ENCODE measurements around the gene TMEM151A. TPM values are rescaled to one million over a fixed set of nuclear protein-coding genes. Genes with fewer than 3 reads are reported as not detected.
A peak's percentile ranks its signal among the peaks of the same experiment; 100 is the strongest.

TMEM151A gene
- total RNA-seq, 2 donors from 2014 or later = 0.27 TPM; not detected in 1

DNA sequence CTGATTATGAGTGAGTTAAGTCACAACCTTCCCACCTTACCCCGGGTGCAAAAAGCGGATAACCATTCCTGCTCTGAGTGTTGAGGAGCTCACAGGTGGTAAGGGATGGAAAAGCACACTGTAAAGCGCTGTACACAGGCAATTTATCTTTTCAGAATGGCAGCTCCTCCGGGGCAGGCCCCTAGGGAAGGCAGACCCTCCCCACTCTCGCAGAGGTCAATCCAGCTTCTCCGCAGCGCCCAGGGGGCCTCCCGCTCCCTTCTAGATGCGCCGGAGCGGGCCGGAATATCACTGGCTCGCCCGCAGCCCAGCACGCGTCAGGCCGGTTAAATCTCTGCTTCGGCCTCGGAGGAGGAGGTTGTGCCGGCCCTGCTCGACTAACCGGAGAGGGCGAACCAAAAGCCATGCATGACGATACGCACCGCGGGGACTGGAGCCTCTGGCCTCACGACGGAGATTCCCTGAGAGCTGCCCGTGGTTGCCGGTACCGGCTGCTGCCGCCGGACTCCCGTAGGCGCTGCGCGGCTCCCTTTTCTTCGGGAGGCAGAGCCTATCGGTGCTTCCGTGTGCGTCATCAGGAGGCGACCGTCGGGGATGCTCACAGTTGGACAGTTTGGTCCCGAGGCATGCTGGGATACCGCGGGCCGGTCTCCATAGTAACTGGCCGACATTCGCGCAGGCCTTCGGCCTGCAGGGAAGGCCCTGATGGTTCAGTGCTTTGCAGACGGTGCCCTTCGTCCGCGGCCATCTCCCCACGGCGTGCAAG is 53.0 kb downstream of the TMEM151A start, which contains the start of gene BRMS1:
Gene BRMS1, minus strand, starts transcription at position 555 of the 766 bp plus-strand sequence. CDS start 2,870 bp downstream, outside the sequence.
- DNase-seq (ENCODE audit: low spot score) (peak; percentile 95), ATAC-seq (ENCODE audit: insufficient number of reproducible peaks, low FRiP score, low read depth) (peak; percentile 84)
- Histone ChIP-seq H3K4me3 (peak within 1 kb of the TSS; percentile 91), H3K9me3 (no peaks in the 10 kb centered on the region), H3K27me3 (replicated peaks; ENCODE audit: insufficient read depth) (no peaks in the 10 kb centered on the region), H3K4me1 (ENCODE audit: control insufficient read depth in 1 of 2, low read depth in 2 of 2) (peaks cover 25 to 41% of the 10 kb centered on the region in 2 donors), H3K36me3 (peaks cover 20% of the 10 kb centered on the region), H3K27ac (peak within 1 kb of the TSS; percentile 79 to 84)
- TF ChIP-seq, protein P1, sequence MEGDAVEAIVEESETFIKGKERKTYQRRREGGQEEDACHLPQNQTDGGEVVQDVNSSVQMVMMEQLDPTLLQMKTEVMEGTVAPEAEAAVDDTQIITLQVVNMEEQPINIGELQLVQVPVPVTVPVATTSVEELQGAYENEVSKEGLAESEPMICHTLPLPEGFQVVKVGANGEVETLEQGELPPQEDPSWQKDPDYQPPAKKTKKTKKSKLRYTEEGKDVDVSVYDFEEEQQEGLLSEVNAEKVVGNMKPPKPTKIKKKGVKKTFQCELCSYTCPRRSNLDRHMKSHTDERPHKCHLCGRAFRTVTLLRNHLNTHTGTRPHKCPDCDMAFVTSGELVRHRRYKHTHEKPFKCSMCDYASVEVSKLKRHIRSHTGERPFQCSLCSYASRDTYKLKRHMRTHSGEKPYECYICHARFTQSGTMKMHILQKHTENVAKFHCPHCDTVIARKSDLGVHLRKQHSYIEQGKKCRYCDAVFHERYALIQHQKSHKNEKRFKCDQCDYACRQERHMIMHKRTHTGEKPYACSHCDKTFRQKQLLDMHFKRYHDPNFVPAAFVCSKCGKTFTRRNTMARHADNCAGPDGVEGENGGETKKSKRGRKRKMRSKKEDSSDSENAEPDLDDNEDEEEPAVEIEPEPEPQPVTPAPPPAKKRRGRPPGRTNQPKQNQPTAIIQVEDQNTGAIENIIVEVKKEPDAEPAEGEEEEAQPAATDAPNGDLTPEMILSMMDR (IDR thresholded peaks at IDR 0.05) = peak; percentile 38

DNA sequence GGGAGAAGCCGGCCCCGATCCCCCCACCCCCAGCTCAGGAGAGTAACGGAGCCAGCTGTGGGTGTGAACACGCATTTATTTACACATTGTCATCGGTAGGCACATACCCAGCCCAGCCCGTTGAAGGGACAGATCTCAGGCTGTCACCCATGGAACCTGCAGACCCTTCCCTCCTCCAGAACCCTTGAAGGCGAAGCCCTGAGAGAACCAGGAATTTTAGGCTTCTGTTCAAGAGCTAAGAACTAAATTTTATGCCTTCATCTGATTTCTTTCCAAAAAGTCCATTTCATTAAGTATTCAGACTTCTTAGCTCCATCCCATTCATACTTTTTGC is 53.6 kb downstream of the TMEM151A start:
- peak overlapping the region; percentile 91 for H3K4me3 ChIP-seq

More for the DNA sequence above, 53.6 kb downstream of the TMEM151A start:
- Histone ChIP-seq H3K4me1 (ENCODE audit: control insufficient read depth in 1 of 2, low read depth in 2 of 2) (peaks cover 25 to 41% of the 10 kb centered on the region in 2 donors), H3K27me3 (replicated peaks; ENCODE audit: insufficient read depth) (no peaks in the 10 kb centered on the region), H3K9me3 (no peaks in the 10 kb centered on the region), H3K27ac (peak overlapping the region; percentile 79 to 84), H3K36me3 (peaks cover 14% of the 10 kb centered on the region)
- ATAC-seq (ENCODE audit: insufficient number of reproducible peaks, low FRiP score, low read depth) = no peak
- no peak for DNase-seq (ENCODE audit: low spot score)
- TF ChIP-seq, protein P1 (IDR thresholded peaks at IDR 0.05) = no peak

Other genes with a start within 250 kb of the TMEM151A start
- gene GAL3ST3, start 242.7 kb upstream of the TMEM151A start, total RNA-seq = 1 to 10 TPM in 1 of 2 donors, not detected in 1; 1.1 TPM
- gene SF3B2, start 239.5 kb upstream of the TMEM151A start, total RNA-seq = 100 to 1,000 TPM; 142 TPM
- 100 to 1,000 TPM in 1 of 2 donors, 10 to 100 TPM in 1; 82.9 to 112 TPM for gene PACS1, start 221.6 kb upstream of the TMEM151A start, total RNA-seq
- 10 to 100 TPM; 48.6 to 55.9 TPM for gene KLC2, start 34.2 kb upstream of the TMEM151A start, total RNA-seq
- 10 to 100 TPM; 57.2 to 96.0 TPM for gene RAB1B, start 23.3 kb upstream of the TMEM151A start, total RNA-seq
- gene CNIH2, start 13.7 kb upstream of the TMEM151A start, total RNA-seq = not detected
- 100 to 1,000 TPM in 1 of 2 donors, 10 to 100 TPM in 1; 65.4 to 155 TPM for gene YIF1A, start 2.8 kb upstream of the TMEM151A start, total RNA-seq
- 10 to 100 TPM; 22.9 to 32.4 TPM for gene CD248, start 25.1 kb downstream of the TMEM151A start, total RNA-seq
- 1 to 10 TPM; 7.7 to 7.8 TPM for gene RIN1, start 44.5 kb downstream of the TMEM151A start, total RNA-seq
- 10 to 100 TPM; 35.0 to 48.1 TPM for gene BRMS1, start 53.2 kb downstream of the TMEM151A start, total RNA-seq
- 10 to 100 TPM; 15.7 to 34.1 TPM for gene B4GAT1, start 55.7 kb downstream of the TMEM151A start, total RNA-seq
- gene SLC29A2, start 79.9 kb downstream of the TMEM151A start, total RNA-seq = 1 to 10 TPM; 2.5 to 3.0 TPM
- gene NPAS4, start 129.1 kb downstream of the TMEM151A start, total RNA-seq = 1 to 10 TPM; 4.2 to 6.6 TPM
- gene MRPL11, start 147.0 kb downstream of the TMEM151A start, total RNA-seq = 10 to 100 TPM; 16.7 to 28.0 TPM
- 10 to 100 TPM; 29.1 to 47.1 TPM for gene PELI3, start 175.0 kb downstream of the TMEM151A start, total RNA-seq
- 10 to 100 TPM; 20.2 to 22.2 TPM for gene DPP3, start 188.5 kb downstream of the TMEM151A start, total RNA-seq
- gene BBS1, start 218.7 kb downstream of the TMEM151A start, total RNA-seq = 100 to 1,000 TPM in 1 of 2 donors, 10 to 100 TPM in 1; 90.3 to 114 TPM

Data from thoracic aorta (tissue), 2 donors.